GM19035 (cell line): ENCODE results near the gene MLN.

Source experiments
- ATAC-seq: cut with Tn5 transposase; IDR thresholded peaks from one replicate; pipeline ENCODE4 v1.9.1; 2021; ENCODE audit not compliant: unreplicated experiment

Gene MLN

DNA sequence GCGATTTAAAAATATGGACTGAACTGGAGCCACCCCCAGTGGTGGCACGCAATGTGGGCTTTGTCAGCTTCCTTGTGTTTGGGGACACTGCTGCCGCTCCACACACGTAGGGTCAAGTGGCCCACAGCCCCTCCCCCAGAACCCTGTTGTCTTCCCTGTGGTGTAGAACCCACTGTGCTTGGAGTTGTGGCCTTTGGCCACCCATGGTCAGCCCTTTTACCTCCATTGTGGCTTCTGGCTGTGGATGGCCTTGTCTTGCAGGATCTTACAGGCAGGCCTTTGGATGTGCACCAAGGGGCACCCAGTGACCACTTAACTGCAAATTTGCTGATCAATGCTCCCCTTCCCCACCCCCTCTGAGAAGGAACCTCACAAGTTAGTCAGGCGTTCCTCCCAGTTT lies 12.9 kb downstream of the MLN start:
- ATAC-seq, result no peak

DNA sequence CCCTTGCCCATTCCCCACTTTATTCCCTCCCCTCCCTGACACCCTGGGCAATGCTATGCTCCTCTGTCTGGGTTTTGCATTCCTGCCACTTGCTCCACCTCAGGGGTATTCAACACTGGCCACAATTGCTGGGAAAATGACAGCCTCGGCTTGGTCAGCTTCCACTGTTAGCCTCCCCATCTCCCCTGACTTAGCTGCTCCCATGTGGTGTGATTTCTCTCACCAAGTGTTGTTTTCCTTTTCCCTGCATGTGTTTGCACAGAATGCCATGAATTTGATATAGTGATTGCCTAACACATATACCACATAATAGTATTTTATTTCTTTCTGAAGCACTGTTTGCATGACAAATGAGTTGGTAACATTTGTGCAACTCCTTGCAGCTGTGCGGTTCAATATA lies 13.4 kb downstream of the MLN start:
- ATAC-seq, result no peak

DNA sequence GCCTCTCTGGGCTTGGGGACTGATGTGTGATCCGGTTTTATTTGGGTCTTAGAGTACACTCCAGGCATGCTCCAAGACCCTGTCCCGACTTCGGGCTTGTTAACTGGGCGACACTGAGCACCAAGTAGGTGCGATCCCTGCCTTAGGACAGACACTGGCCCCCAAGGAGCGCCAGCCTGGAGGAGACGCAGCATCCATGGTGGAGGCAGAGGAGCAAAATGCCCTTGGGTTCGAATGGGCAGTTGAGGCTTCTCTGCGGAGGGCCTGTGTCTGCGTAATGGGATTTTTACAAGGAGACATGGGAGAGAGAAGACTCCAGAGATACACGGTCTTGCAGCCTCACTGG lies 14.3 kb downstream of the MLN start:
- ATAC-seq, result no peak

DNA sequence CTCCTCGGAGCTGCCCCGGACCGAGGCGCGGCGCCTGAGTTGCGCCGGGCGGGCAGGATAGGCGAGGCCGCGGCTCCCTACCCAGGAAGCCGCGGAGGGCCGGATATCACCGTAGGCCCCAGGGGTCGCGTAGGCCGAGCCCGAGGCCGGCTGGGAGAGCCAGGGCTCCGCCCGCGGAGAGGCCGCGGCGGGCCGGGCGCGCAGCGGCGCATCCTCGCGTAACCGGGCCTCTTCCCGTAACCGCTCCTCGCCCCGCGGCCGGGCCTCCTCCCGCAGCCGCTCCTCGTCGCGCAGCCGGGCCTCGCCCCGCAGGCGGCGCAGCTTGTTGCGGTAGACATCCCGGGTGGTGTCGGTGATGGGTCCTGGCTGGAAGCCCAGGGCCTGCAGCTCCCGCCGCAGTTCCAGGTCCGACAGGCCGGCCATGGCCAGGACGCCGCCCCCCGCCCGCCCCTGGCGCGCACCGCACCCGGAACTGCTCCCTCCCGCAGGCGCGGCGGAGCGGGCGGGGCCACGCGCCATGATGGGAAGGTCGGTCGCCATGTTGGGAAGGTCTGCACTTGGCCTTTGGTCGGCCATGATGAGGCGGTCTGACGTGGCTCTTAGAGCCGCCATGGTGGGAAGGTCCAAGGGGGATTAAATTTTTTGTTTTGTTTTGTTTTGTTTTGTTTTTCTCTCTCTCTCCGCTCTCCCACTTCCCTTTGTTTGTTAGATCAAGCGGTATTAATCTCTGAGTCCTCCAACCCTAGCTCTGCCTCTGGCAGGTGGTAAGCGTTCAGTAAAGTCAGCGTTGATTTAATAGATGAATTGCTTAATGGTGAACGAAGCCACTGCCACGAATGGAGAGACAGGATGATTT lies 14.9 kb downstream of the MLN start, which contains the start of gene LEMD2:
Gene LEMD2 (minus strand): TSS at position 437 of the 856 bp plus-strand sequence. CDS start 14 bp downstream, at position 423.
- ATAC-seq, result peak; percentile 84

DNA sequence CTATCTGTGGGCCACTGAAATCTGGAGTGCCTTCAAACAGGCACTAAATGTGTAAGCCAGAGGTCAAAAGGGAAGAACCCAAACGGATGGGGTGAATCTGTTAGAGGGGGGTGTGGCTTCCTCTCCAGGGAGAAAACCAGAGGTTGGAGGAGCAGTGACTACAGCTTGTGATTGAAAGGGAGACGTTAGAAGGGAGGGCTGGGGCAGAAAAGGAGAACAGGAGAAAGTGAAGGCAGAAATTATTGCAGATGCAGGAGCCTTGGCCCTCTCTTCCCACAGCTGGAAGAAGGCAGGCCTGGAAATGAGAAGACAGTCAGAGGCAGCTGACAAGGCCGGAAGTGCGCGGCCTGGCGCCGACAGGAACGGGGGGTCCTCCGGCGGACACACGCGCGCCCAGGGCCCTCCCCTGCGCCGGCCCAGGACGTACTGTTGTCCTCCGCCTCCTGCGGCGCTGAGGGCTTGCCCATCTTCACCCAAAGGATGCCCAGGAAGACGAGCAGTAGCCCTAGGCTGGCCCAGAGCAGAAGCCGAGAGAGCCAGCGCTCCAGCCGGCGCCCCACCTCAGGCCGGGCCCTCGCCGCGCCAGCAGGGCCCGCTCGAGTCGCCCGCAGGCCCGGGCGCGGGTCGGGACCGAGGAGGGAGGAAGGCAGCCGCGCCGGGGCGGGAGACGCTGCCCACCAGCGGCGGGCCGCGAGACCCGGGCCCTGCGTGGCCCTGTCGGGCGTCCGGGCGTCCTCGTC lies 15.7 kb downstream of the MLN start:
- peak; percentile 47 for ATAC-seq

DNA sequence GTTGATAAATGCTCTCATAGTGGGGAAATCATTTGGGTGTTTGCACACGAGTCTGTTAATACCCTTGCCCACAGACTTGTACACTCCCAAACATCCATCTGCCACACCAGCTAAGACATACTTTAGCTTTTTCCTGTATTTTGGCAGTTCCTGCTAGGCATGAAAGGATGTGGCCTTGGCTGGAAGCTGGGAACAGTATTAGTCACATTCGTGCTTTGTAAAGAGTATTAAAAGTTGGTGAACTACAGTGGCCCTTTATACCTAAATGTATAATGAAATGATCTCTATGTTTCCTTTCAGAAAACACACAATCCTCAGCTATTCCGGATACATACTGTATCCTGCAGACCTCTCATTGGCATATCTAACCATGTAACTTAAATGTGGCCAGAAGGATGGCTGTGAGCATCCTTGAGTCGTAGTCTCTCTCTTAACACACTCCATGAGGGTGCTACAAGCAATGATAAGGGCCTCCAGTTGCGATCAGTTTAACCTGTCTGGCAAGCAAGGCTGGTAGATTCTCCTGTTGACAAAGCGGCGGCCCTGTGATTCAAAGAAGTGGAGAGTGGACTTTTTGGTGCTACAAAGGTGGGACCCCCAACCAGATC lies 16.4 kb downstream of the MLN start:
- no peak for ATAC-seq

DNA sequence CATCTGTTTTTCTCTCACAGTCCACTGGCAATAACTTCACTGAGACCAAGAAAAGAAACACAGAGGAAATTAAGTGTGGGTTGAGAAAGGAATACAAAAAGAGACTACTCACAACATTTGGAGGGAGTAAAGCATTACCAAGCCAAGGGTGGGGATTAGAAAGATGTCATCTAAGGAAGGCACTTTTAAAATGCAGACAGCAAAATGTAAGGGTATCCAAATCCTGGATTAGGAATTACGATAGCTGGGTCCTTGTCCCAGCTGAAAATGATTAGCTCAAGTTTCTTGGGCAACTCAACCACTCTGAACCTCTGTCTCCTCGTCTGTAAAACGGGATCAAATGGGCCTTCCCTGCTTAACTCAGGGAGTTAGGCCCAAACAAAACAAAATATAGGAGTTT lies 17.1 kb downstream of the MLN start:
- no peak for ATAC-seq

DNA sequence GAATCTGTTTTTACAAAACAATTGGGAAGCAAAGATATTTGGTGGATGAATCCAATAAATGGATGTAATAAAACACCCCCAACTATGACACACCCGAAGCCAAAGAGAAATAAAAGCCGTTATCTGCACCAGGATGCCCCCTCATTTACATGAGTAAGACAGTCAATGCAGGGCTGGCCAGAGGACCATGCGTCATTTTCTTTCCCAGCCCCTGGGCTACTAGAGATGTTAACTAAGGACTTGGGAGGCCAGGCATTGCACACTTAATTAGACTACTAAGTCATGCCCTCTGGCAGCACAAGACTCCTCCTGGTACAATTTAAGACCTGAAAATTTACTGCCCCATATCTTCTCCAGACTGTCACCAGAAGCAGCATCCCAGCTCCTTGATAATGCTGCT lies 18.0 kb downstream of the MLN start:
- ATAC-seq, result no peak

DNA sequence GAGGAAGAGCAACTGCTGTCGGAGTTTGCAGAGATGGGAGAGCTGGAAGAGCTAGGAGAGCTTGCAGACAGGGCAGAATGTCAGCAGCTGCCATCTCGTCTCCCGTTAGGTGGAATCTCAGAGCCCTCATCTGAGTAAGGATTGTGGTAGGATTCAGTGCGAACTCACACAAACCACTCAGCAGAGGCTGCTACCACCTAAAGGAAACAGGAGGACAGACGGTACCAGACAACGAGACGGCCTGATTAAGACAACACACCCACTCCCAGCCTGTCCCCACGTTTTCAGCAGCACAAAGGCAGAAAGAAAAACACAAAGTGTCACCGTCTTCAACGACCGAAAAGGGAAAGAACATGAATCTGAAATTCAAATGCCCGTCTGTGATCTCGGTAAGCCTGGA lies 19.0 kb downstream of the MLN start:
- ATAC-seq, result no peak

DNA sequence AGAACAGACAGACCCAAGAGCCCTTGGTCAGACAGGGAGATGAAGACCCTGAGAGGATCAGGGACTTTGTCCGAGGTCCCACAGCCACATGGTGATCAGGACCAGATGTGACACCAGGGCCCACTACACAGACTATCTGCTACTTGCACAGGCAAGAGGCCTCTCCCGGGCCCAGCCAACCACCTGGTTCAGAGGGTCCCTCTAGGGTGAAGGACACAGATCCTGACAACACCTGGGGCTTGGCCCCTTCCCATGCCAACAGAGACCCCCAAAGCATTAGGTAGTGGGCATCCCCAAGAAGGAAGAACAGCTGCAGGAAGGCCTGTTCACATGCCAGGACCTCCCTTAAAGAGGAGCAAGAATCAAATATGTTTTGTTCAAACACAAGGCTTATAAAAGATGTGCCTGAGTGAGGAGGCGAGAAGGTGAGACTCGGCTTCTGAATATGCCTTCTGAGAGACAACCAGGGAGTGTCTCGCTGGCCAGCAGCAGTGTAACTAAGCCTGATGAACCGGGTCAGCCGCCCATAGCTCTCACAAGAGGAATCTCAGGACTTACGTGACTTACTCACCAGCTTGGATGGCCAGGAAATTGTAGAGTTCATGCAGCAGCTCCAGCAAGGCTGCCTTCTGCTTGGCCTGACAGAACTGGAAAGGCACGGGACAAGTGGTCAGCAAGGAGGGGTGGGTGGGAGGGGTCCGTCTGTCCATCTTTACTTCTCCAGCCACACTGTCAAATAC lies 19.9 kb downstream of the MLN start:
- no peak for ATAC-seq

DNA sequence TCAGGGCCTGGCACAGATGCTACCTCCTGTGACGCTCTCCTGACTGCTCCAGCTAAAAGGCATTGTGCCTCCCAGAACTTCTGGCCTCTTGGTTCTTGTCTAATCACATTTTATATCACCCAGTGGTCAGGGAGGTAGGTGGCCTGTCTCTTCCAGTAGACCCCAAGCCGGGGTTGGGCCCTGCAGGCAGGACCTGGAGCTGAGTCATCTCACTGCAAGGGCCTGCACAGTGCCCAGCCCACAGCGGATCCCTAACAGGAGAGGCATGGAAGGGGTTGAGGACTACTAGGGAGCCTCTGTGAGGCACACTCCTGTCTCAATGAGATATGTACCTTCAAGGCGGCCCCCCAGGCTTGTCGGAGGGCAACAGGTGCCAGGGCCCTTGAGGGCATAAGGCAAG lies 21.2 kb downstream of the MLN start:
- no peak for ATAC-seq

DNA sequence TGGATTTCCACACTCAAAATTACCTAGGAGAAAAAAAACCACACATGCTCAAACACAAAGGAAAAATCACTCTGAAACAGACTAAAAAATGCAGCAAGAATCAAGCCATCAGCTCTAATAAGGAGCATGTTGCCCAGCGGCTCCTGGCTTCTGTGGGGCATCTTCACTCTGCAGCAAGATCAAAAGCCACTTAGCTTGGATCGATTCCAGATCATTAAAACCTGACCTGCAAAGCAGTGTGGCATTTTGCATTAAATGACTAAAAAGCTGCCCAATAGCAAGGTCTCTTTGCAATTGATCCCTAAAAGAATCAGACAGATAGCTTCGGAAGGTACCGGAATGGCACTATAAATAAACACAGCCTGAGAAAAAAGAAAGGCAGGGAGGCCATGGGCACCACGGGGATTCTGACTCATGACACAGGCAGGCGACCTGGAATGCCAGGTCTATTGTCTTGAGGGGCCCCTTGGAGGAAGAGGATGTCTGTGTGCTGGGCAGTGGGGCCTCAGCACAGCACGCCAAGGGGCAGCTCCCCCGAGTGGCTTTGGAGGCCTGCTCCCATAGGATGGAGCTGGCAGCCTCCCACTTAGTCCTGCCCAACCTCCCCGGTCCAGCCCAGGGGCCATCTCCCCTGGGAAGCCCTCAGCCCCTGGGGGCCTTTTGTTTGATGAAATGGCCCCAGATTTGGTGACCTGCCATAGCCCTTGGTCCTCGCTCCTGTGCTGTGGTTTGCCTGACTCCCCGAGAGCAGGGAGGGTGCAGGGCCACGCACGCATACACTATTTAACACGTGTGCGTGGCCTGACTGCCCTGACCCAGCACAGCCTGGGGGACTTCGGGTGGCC lies 22.4 kb downstream of the MLN start:
- no peak for ATAC-seq

DNA sequence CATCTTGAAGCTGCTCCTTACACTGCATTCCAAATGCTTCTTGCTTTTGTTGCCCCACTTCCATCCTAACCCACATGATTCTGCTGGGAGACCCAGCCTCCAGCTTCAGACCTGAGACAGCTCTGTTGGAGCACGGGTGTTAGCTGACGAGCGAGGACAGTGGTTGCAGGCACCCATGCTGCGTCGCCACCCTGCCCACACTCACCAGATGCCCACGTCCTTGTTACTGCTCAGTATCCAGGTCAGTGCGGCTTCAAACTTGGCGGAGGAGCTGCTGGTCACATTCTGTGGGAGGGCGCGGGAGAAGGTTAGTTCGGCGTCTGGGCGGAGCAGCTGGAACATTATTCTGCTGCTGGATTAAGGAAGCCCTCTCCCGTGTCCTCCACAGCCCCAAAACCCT lies 23.9 kb downstream of the MLN start:
- no peak for ATAC-seq

DNA sequence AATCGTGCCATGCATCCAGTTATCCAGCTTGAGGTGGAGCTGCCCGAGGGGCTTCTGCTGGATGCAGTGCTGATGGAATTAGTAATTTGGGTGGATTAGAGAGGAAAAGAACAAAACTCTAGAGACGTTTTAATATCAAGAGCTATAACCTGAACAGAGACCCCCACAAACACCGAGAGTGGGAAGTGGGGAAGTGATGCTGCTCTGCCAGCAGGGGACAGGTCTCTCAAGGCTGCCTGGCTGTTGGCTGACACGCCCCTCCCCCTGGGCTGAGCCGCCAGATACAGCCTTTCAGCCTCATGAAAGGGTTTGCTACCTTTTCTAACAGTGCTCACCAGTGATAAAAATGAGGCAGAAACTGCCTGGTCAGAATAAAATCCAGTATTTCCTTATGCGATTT lies 24.5 kb downstream of the MLN start:
- no peak for ATAC-seq

DNA sequence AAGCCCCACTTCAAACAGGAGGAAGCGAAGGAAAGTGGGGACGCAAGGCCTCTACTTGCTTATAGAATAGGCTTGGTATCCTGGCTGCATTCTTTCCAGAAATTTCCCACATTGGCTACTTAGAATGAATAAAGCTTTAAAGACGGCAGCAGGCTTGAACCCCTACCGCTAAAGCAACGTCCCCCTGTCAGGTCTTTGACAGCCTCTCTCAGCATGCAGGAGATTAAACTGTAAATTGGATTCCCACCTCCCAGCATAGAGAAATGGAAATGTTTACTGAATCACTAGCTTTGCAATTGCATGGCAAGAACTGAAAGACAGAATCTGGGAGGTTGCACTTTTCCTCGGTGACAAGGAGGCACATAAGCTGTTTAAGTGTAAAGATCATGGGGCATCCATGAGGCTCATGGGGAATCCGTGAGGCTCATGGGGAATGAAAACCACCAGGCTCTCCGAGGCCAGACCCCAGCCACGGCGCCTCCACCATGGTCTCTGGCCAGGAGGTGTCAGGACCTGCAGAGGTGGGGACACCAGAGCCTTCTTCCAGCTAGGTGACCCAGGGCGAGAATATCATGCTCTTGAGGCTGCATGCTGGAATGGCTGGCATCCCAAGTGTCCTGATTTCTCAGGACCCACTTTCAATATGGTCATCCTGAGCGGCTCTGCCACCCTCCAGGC lies 25.2 kb downstream of the MLN start:
- ATAC-seq, result no peak

DNA sequence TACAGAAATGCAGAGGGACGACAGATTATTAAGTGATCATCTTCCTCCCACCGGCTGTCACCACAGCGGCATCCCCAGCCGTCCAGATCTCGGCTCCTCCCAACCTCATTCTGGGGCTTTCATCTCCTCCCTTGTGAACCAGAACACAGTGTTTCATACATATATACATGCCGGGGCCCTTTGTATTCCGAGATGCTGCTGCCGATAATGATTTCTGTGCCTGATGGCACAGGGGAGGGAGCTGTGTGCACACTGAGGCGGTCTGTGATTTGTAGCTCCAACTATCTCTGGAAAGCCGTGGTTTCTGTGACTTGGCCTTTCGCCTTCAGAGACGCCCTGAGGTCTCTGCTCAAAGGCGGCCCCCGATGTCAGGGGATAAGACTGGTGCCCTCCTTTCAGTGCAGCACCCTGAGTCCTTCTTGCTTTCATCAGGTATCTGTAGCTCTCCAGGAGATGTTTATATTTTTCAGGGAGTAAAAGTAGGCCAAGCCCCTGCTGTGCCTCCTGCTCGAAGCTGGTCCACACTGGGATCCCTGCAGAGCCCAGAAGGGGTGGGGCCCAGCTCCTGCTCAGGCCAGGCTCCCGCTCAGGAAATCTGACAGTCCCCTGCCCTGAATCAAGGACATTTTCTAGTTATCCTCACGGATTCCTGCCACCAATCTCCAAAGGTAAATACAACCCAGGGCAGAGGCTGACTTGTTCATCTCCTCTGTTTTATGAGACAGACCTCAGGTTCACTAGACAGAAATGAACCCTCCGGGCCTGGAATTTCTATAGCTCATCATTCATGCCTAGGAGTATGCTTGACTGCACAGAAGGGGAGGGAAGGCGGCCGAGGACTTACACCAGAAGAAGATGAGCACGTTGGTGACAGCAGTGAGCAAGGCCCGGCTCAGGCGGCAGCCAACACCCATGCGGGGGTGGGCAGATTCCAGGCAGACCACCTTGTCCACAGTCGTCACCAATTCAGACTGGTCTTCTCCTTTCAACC lies 26.1 kb downstream of the MLN start:
- ATAC-seq, result no peak

DNA sequence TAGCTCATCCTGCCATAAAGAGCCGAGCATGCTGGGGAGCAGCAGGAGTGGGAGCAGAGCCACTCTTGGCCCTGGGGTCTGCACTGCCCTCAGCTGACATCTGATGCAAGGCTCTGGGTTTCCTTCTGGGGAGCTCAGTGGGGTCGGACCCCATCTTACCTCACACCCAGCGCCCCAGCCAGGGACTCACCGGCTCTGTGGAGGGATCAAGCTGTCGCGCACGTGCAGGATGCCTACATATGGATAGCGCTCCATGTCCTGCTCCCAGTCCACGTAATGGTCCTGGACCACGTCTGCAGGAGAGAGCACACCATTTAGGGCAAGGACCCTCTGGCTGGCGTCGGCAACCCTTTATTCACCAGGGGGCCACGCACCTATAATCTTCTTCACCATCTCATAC lies 27.0 kb downstream of the MLN start:
- ATAC-seq, result no peak

DNA sequence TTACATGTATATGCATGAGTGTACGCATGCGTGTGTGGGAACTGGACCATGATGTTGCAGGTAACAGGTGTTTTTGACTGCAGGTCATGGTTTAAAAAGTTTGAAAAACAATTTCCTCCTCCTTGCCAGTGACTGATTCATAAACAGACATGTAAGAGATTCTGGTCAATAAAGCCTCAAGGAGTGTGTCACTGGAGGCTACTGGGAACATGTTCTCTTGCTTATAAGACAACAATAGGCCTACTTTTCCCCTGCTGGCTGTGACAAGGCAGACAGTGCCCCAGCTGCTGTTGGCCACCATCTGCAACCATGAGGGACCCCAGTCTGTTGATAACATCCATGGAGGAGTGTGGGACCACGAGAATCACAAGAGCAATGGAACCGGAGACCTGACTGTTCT lies 27.6 kb downstream of the MLN start:
- no peak for ATAC-seq

DNA sequence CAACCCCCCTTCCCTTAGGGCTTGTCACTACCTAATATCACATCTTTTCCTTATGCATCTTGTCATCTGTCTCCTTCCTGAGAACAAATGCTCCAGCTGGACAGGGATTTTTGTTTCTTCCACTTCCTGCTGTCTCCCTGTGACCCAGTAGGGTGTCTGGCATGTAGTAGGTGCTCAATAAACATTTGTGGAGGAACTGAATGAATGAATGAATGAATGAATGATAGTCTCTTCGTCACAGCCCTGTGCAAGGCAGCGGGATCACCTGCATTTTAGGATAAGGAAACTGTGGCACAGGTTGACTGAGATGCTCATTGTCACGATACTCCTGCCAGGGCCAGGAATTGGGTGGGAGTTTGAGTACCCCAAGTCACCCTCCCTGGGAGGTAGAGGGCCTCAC lies 29.0 kb downstream of the MLN start:
- no peak for ATAC-seq
